T-helper 2 cell (primary cell): ENCODE results near the gene NLGN1.

ENCODE experiments used
- DNase-seq, 5 experiments: peaks; one replicate each; pipeline versions ENCODE4 v3.0.0 to v3.0.0-alpha.2; 2012 to 2022

The NLGN1 gene

GRCh38 chr3:173921732-173922131, 524.2 kb downstream of the NLGN1 start:
- no peak for DNase-seq

- DNase-seq: no peak
Observed at GRCh38 chr3:173923204-173923603, 525.7 kb downstream of the NLGN1 start.

DNA sequence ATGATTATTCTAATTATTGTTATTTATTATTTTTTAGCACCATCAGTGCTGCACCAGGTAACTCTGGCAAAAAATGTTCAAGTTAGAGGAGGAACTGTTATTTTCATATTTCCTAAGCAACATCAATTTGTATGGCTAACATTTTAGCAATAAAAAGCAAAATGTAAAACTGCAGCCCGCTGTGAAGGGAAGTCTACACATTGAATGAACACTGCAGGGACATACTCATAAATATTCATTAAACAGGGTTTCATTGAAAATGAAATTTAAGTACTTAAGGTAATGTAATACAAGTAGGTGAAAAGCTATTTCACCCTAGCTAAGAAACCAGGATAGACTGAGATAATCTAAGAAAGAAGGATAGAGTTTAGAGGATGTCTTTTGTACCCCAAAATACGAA, 532.7 kb downstream of the NLGN1 start:
- DNase-seq: no peak

DNA sequence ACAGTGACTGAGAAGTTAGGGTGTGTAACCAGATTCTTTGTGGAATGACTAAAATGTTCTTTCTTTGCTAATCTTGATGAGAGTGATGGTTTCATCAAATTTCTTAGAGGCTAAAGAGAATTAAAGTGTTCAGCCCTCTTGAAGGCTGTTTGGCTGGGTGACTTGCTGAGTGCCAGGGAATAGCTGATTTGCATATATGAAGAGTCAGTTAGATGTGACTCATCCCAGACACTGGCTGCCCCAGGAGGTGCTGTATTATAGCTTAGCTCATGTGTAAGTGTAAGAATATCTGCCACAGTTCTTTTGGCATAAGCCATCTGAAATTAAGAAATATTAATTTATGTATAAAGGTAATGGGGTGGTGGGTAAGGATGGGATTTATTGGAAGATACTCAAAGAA, 535.1 kb downstream of the NLGN1 start:
- no peak for DNase-seq

GRCh38 chr3:173933113-173933512, 535.6 kb downstream of the NLGN1 start:
- no peak for DNase-seq

GRCh38 chr3:173936316-173936715, 538.8 kb downstream of the NLGN1 start:
- DNase-seq: no peak

GRCh38 chr3:173938159-173938558, 540.6 kb downstream of the NLGN1 start:
- DNase-seq: no peak

DNA sequence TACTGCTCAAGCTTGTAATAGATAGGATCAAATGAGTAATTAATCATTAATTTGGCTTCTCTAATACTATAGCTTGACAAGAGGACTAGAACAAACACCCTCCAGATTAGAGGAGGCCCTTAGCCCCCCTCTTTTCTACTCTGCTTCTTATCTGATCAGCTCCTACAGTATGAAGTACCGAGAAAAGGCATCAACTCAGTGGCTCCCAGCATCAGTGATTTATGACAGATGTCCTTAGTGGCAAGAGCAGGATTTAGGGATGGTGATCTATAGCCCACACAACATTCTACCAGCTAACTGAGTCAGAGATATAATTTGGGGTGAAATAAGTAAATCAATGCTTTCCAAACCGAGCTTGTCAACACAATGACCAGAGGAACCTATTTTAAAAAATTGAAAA, 541.1 kb downstream of the NLGN1 start:
- no peak for DNase-seq

GRCh38 chr3:173939331-173939730, 541.8 kb downstream of the NLGN1 start:
- DNase-seq: no peak

- DNase-seq: no peak
Observed at GRCh38 chr3:173943264-173943663, 545.7 kb downstream of the NLGN1 start.

DNA sequence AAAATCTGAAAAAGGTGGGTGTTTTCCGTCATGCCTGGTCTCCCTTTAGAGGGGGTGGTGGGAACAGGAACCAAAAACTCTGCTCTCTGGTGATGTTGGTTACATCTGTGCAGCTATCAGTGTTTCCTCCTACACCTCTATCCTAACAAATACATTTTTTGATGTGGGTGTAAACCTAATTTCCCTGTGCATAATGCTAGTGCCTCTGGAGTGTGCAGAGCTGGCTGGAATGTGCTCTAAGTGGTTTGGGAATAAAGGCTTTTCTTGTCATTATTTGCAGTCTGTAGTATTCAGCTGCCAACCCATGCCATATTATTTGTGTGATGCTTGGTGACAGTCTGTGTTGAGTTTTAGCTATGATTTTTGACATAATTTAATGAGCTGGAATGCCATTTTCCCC, 547.6 kb downstream of the NLGN1 start:
- no peak for DNase-seq

DNA sequence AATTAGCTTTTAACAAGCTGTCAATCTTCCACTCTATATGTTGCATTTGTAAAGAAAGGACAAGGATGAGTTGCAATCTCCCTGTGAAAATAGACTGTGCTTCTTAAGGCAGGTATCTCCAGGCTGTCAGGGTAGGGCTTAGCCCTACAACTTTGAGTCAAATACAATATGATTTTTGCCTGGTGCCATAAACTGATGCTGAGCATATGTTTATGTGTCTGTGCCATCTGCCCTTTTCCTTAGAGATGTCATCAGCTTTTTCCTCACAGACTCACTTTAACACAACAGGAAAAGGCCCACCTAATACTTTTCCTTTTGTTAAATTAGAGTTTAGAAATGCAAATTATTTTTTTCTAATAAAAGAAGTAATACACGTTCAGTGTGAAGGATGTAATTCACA, 548.3 kb downstream of the NLGN1 start:
- no peak for DNase-seq

DNA sequence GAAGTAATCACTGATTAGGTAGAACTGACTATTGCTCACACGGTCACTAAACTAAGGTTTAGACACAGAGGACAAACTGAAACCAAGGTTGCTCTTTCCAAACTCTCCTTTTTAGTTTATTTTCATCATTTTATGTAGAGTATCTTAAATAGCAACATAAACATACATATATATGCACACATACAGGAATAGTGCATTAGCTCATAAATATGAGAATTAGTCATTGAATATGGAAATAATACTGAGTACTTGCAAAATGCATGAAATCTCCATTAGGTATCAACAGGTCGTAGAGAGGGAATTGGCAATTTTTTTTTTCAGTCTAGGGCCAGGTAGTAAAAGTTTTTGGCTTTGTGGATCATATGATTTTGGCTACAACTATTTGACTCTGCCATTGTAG, 557.1 kb downstream of the NLGN1 start:
- DNase-seq: no peak

GRCh38 chr3:173957646-173958045, 560.1 kb downstream of the NLGN1 start:
- no peak for DNase-seq

DNA sequence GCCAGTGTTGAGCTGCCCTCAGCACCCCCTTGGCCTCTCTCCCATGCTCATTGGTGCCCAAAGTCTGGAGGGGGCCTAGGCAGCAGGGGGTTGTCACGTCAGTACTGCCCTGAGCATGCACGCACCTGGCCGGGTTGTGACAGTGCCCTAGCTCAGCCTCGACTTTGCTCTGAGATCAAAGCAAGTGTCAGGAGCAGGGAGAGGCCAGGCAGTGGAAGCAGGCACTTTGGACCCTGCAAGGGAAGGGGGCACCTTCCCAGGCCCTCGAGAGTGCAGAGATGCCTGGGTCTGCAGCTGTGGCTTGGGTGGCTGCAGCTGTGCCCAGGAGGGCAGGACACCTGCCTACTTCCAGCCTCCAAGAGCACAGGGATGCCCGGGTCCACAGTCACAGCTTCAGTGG, 561.3 kb downstream of the NLGN1 start:
- DNase-seq: no peak

DNA sequence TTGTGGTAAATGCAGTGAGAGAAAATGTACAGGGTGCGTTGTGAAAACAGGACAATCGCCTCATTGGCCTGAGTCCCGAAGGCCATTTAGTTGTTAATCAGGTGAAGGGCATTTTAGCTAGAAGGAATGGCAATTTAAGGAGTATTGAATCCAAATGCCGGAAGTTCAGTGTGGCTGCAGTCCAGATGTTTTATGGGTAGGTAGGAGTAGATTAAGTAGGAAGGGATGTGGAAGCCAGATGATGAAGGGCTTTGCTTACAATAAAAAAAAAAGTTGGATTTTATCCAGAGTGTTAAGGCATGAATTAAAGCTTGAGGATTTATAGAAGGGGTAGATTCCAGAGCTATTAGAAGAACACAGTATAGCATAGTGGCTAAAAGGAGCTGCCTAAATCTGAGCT, 572.7 kb downstream of the NLGN1 start:
- no peak for DNase-seq

DNA sequence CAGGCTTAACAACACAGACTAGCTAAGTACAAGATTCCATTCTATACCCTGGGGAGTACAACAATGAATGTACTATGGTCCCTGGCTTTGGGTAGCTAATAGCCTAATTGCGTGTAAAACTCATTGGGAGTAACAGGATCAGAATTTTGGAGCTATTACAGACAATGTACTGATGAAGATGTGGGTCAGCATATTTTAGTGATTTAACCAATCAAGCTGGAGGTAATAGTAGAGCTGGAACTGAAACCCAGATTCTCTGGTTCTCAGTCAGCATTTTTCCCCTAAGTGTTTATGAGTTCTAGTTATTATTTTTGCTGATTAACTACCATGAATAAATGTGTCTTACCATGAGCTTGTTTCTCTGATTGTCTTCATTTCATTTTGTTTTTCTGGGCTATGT, 578.7 kb downstream of the NLGN1 start:
- no peak for DNase-seq

DNA sequence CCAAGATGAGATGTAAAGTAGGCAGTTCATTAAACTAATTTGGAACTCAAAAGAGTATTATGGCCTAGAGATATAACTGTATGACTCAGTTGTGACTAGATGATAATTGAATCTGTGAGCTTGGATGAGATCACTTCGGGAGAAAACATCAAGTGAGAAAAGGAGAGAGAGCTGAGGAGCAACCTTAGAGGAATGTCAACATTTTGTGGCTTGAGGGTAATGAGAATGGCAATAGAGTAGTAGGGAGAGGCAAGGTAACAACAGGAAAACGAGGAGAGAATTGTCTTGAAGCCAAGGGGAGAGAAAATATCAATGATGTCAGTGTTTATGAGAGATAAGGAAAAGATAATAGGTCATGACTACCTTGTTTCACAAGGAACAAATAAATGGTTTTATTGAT, 580.2 kb downstream of the NLGN1 start:
- DNase-seq: no peak

- DNase-seq: no peak
Observed at GRCh38 chr3:173983343-173983742, 585.8 kb downstream of the NLGN1 start.

GRCh38 chr3:173986861-173987410, 589.4 kb downstream of the NLGN1 start:
- DNase-seq: no peak

GRCh38 chr3:173988909-173989308, 591.4 kb downstream of the NLGN1 start:
- DNase-seq: no peak

GRCh38 chr3:173992416-173992815, 594.9 kb downstream of the NLGN1 start:
- no peak for DNase-seq

- no peak for DNase-seq
Observed at GRCh38 chr3:173993299-173993698, 595.8 kb downstream of the NLGN1 start.

DNA sequence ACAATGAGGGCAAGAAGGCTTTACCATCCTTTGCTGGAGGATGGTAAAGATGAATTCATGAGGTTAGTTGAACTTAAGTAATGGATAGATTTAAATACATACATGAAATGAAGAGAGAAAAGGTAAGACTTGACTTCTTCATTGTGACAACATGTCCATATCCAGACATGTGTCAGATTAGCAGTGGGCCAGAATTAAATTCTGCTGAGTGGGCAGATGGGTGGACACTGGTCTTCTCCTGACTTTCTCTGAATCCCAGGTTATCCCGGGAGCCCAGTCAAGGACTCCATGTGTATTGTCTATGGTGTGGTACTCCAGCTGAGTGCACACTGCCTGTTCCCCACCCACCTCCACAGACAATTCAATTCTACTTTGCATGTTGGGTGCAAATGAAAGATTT, 603.1 kb downstream of the NLGN1 start:
- no peak for DNase-seq

DNA sequence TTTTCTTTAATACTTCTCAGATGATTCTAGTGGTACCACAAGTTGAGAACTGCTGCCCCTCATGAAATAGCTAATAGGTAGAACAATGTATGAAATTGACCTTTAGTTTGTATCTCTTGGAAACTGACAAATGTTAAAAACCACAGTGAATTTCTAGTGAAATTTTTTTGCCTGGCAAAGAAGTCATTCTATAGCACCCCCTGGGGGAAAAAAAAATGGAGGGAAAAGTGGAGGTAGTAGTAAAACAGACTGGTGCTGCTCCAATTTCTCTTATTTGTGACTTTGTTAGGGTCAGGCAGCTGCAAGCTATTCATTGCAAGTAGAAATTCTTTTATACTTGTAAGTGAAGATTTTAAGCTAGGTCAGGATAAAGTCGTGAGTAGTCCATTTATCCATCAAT, 605.0 kb downstream of the NLGN1 start:
- no peak for DNase-seq

GRCh38 chr3:174010907-174011306, 613.4 kb downstream of the NLGN1 start:
- no peak for DNase-seq
